HG03159 (cell line): ENCODE data around the gene GSE1.

ENCODE experiments used
- ATAC-seq: cut with Tn5 transposase; IDR thresholded peaks from one replicate; pipeline ENCODE4 v1.9.1; 2021; ENCODE audit warnings: mild to moderate bottlenecking, moderate library complexity; ENCODE audit not compliant: unreplicated experiment

Gene GSE1

GRCh38 chr16:85717393-85718152, 104.5 kb downstream of the GSE1 start:
- ATAC-seq, result no peak

- ATAC-seq, result no peak
Observed at GRCh38 chr16:85718153-85718477, 105.0 kb downstream of the GSE1 start.

DNA sequence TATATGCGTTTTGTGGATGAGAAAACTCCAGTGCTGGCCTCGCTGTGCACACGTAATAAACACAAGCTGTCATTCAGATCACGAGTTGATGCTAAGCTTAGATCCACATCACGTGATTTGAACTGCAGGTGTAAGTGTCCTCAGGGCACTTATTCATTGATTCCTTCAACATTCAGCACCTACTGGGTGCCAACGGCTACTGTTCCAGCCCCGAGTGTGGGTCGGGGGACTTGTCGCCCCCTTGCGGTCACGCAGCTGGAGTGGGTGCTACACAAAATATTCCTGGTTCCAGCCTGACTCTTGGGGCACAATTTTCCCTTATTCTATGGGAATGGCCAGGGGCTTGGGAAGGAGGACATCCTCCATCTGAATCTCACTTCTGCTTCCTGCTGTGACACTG, 105.6 kb downstream of the GSE1 start:
- no peak for ATAC-seq

GRCh38 chr16:85719605-85720301, 106.6 kb downstream of the GSE1 start:
- no peak for ATAC-seq

GRCh38 chr16:85720302-85720637, 107.1 kb downstream of the GSE1 start:
- ATAC-seq, result no peak

GRCh38 chr16:85722128-85722893, 109.2 kb downstream of the GSE1 start:
- ATAC-seq, result no peak

- ATAC-seq, result no peak
Observed at GRCh38 chr16:85724126-85724879, 111.2 kb downstream of the GSE1 start.

- no peak for ATAC-seq
Observed at GRCh38 chr16:85724936-85725335, 111.8 kb downstream of the GSE1 start.
